ENCODE data around the gene DDX50. TPM values are rescaled to one million over a fixed set of nuclear protein-coding genes. Genes with fewer than 3 reads are reported as not detected.

Gene DDX50
- total RNA-seq, 1 experiment from 2014 or later, result 46.9 TPM

GRCh38 chr10:68900427-68901104 lies 549 bp upstream of the DDX50 start:
- TSS peak; percentile 97 for BruUV-seq (replicated peaks)
- peak; percentile 20 for DNase-seq (ENCODE audit: low read depth, low spot score)
- POLR2A ChIA-PET, result no interaction called here
- no peaks in the 10 kb centered on the region for H3K9me3 ChIP-seq (ENCODE audit: control insufficient read depth, insufficient read depth, low read depth, low read length)
- peak overlapping the region; percentile 86 to 97 for H3K4me3 ChIP-seq (ENCODE audit: low read depth in 2 of 2, low read length in 2 of 2)
- peak; percentile 74 for ATAC-seq
- peaks cover 5% of the 10 kb centered on the region; the same call in 1 of the 2 replicates for H3K36me3 ChIP-seq (ENCODE audit: control insufficient read depth, insufficient read depth, low read length)
- H3K27me3 ChIP-seq (ENCODE audit: control insufficient read depth, insufficient read depth, low read length), result no peaks in the 10 kb centered on the region
- H3K27ac ChIP-seq (ENCODE audit: low read length), result peak overlapping the region; percentile 98
- intact Hi-C loops (cut with micrococcal nuclease; ENCODE audit: unreplicated experiment) (no loop called here), in situ Hi-C loops (cut with HindIII; ENCODE audit: low pct_unique_long_range_greater_than_20kb, low sequenced_read_pairs) (no loop called here)
- TF ChIP-seq TCF7L2 (IDR thresholded peaks at IDR 0.05; ENCODE audit: low read depth, low read length), result no peak
- no peak for TF ChIP-seq CTCF (IDR thresholded peaks at IDR 0.05)
- peak; percentile 92 for TF ChIP-seq POLR2AphosphoS5 (IDR thresholded peaks at IDR 0.05; ENCODE audit: low read depth, low read length)
- TF ChIP-seq SIN3A (IDR thresholded peaks at IDR 0.05; ENCODE audit: borderline replicate concordance, insufficient read depth, low read depth, low read length), result peak; percentile 24; the same call in 1 of the 2 replicates
- TF ChIP-seq REST (IDR thresholded peaks at IDR 0.05; ENCODE audit: insufficient read depth in 1 of 2, low read depth in 2 of 2, low read length in 1 of 2), result no peak
- peaks cover 16% of the 10 kb centered on the region for H3K4me1 ChIP-seq (ENCODE audit: control insufficient read depth, insufficient read depth, low read length)
- CTCF ChIA-PET, result no interaction called here

GRCh38 chr10:68902382-68902781 lies 1.3 kb downstream of the DDX50 start:
- CTCF ChIA-PET, result no interaction called here
- H3K4me3 ChIP-seq (ENCODE audit: low read depth in 2 of 2, low read length in 2 of 2), result peak overlapping the region; percentile 86 to 97
- in situ Hi-C loops (cut with HindIII; ENCODE audit: low pct_unique_long_range_greater_than_20kb, low sequenced_read_pairs) (no loop called here), intact Hi-C loops (cut with micrococcal nuclease; ENCODE audit: unreplicated experiment) (no loop called here)
- DNase-seq (ENCODE audit: low read depth, low spot score) (no peak), ATAC-seq (no peak)
- peak overlapping the region; percentile 98 for H3K27ac ChIP-seq (ENCODE audit: low read length)
- BruUV-seq (replicated peaks), result no TSS peak
- POLR2A ChIA-PET, result interaction anchor here (0.7 kb wide), 1 partner anchor 8 kb away, joined by 8 read pairs; no protein-coding TSS in a partner anchor
- TF ChIP-seq CTCF (IDR thresholded peaks at IDR 0.05), result no peak
- no peak for TF ChIP-seq POLR2AphosphoS5 (IDR thresholded peaks at IDR 0.05; ENCODE audit: low read depth, low read length)
- no peak for TF ChIP-seq TCF7L2 (IDR thresholded peaks at IDR 0.05; ENCODE audit: low read depth, low read length)
- TF ChIP-seq SIN3A (IDR thresholded peaks at IDR 0.05; ENCODE audit: borderline replicate concordance, insufficient read depth, low read depth, low read length), result no peak
- TF ChIP-seq REST (IDR thresholded peaks at IDR 0.05; ENCODE audit: insufficient read depth in 1 of 2, low read depth in 2 of 2, low read length in 1 of 2), result no peak
- no peaks in the 10 kb centered on the region for H3K9me3 ChIP-seq (ENCODE audit: control insufficient read depth, insufficient read depth, low read depth, low read length)
- peaks cover 14% of the 10 kb centered on the region for H3K4me1 ChIP-seq (ENCODE audit: control insufficient read depth, insufficient read depth, low read length)
- peaks cover 5% of the 10 kb centered on the region; the same call in 1 of the 2 replicates for H3K36me3 ChIP-seq (ENCODE audit: control insufficient read depth, insufficient read depth, low read length)
- H3K27me3 ChIP-seq (ENCODE audit: control insufficient read depth, insufficient read depth, low read length), result no peaks in the 10 kb centered on the region
